HFF-Myc (cell line): ENCODE measurements around the gene ACTN1.
"Not testable (repeated sequence)": the region's sequence is repeated elsewhere in the genome, so short reads cannot be mapped to it uniquely, and the experiment has no call there.

Experiments used
- DNase-seq: peaks from one replicate; pipeline ENCODE4 v3.0.0-alpha.2; 2011; ENCODE audit warnings: low read depth; ENCODE audit errors: extremely low read depth
- H3K4me3 ChIP-seq: replicated peaks from 2 replicates; pipeline ENCODE4 v1.5.1; 2011; ENCODE audit warnings: low read depth, mild to moderate bottlenecking, control low read depth, low read length
- TF ChIP-seq, protein P1 (sequence below): IDR thresholded peaks from 2 replicates; pipeline ENCODE4 v1.5.1; 2012; ENCODE audit warnings: mild to moderate bottlenecking, low read depth, low read length, control low read depth; ENCODE audit errors: missing control alignments

The ACTN1 gene

DNA sequence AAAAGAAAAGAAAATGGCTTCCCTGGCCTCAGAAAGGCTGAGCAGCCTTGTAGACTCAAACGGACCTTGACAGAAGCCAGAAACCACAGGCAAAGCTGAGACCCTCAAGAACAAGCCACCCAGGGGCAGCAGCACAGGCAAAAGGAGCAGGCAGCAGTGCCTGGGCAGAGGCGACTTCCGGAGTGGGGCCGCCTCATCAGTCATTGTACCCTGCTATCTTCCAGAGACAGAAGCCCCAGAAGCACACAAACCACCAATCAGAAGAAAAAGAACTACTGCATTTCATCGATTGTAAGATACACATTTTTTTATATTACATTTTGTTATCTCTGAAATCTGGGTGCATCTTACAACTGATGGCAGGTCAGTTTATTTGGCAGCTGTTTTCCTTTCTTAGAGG is 128.0 kb downstream of the ACTN1 start:
- H3K4me3 ChIP-seq, result no peak overlapping the region
- DNase-seq, result no peak
- TF ChIP-seq, protein P1, sequence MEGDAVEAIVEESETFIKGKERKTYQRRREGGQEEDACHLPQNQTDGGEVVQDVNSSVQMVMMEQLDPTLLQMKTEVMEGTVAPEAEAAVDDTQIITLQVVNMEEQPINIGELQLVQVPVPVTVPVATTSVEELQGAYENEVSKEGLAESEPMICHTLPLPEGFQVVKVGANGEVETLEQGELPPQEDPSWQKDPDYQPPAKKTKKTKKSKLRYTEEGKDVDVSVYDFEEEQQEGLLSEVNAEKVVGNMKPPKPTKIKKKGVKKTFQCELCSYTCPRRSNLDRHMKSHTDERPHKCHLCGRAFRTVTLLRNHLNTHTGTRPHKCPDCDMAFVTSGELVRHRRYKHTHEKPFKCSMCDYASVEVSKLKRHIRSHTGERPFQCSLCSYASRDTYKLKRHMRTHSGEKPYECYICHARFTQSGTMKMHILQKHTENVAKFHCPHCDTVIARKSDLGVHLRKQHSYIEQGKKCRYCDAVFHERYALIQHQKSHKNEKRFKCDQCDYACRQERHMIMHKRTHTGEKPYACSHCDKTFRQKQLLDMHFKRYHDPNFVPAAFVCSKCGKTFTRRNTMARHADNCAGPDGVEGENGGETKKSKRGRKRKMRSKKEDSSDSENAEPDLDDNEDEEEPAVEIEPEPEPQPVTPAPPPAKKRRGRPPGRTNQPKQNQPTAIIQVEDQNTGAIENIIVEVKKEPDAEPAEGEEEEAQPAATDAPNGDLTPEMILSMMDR, result no peak

DNA sequence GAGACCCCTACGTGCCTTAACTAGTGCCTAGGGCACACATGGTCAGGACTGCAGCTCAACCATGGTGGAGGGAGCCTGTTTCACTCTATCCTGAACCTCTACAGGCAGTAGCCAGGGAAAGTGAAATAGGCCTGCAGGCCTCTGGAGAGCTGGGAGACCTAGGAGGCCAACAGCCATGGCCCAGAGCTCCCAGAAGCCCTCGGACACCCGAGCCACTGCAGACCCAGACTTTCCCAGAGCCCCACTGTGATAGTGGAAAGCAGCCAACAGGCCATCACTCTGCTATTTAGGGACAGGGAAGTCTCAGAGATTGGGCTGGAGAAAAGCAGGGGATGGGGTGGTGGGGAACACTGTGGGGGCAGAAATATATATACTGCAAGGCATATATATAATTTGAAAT is 129.7 kb downstream of the ACTN1 start:
- no peak for DNase-seq
- TF ChIP-seq, protein P1, result no peak
- H3K4me3 ChIP-seq, result no peak overlapping the region

DNA sequence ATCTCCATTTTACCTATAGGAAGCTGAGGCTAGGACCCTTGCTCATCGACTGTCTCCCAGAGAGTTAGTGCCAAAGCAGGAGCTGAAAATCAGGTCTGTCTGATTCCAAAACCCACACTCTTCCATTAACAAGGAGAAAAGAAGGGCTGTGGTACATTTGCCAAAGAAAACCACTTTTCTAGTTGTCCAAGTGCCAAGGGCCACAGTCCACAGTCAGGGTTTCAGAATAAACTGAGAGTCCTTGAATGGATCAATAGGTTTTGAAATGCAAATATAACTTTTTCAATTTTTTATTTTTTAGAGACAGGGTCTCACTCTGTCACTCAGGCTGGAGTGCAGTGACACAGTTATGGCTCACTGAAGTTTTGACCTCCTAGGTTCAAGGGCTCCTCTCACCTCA is 130.8 kb downstream of the ACTN1 start:
- TF ChIP-seq, protein P1, result no peak
- no peak for DNase-seq
- H3K4me3 ChIP-seq, result no peak overlapping the region

DNA sequence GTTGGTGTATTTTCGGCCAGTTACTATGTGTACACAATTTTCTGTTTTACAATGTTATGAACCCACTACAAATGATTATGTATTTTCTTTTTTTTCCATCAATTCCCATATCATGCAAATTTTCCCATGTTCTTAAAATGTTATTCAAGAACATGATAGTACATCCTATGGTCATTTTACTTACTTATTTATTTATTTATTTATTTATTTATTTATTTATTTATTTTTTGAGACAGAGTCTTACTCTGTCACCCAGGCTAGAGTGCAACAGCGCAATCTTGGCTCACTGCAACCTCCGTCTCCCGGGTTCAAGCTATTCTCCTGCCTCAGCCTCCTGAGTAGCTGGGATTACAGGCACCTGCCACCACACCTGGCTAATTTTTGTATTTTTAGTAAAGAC is 131.5 kb downstream of the ACTN1 start:
- not testable (repeated sequence) for DNase-seq, H3K4me3 ChIP-seq

DNA sequence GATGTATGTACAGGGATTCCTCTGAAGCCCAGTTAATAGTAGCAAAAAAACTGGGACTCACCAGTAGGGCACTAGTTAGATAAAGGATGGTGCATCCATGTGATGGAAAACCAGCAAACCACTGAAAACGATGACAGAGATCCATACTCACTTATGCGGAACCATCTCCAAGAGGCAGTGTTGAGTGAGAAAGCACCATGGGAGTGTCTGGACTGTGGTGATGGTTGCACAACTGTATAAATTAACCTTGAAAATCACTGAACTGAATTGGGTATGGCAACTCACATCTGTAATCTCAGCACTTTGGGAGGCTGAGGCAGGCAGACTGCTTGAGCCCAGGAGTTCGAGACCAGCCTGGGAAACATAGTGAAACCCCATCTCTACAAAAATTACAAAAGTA is 132.6 kb downstream of the ACTN1 start:
- no peak overlapping the region for H3K4me3 ChIP-seq
- DNase-seq, result no peak
- TF ChIP-seq, protein P1, result no peak

DNA sequence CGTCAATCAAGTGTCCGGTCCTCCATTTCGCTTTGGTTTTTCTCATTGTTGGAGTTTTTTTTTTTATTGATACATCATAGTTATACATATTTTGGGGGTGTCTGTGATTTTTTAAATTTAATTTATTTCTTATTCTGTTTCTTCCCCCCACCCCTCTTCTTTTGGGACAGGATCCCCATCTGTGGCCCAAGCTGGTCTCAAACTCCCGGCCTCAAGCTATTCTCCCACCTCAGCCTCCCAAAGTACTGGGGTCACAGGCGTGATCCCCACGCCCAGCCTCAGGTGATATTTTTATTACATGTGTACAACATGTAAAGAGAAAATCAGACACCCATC is 134.9 kb downstream of the ACTN1 start:
- no peak overlapping the region for H3K4me3 ChIP-seq
- TF ChIP-seq, protein P1, result no peak
- DNase-seq, result no peak

DNA sequence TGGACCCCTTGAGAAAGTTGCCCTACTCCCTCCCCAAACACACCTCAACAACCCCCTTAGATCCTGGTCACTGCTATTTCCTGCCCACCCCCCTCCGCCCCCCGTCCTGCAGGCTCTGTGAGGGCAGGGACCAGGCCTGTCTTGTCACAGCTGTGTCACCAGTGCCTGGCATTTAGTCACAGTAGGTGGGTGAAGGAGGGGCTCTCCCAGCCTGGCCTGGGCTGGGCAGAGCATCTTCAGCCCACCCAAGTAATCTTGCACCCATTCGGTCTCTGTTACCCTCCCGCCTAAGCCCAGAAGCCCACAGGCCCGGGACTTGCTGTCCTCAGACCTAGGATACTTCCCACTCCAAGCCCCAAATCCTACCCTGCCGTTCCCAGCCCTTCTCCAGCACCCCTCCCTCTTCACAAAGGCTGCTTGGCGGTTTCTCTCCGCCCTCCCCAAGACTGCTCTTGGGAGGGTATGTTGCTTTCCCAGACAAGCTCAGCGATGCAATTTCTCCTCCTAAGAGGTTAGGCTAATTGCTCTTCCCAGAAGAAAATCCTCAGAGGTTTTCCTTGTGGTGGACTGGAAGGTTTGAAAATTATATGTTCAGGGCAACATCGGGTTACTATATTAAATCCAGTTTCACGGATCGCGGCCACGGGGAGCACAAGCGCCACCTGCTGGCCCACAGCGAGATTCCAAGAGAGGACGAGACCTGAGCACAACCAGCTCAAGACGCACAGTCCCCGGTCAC is 135.5 kb downstream of the ACTN1 start:
- DNase-seq, result peak; percentile 27
- TF ChIP-seq, protein P1, result peak; percentile 97
- no peak overlapping the region for H3K4me3 ChIP-seq
